Adrenal gland (tissue), 5 donors: Measurements from ENCODE around the gene FMNL2.

Experiments
- POLR2A ChIP-seq, 2 donors: fragments of 450-650 bp; IDR thresholded peaks; one replicate each; pipeline ENCODE4 v1.6.1; 2017; ENCODE audit warnings: antibody characterized with exemption in 2 of 2, mild to moderate bottlenecking in 2 of 2, moderate library complexity in 1 of 2
- TF ChIP-seq, protein P1 (sequence below), 6 experiments: fragments of 450-650 bp in 4 of 6; fragments of 200-600 bp in 2 of 6; sonication (generic) in 1 of 6; IDR thresholded peaks; 1 replicate in 5 of 6; 2 replicates in 1 of 6; pipeline versions ENCODE4 v1.5.1 to v1.8.0; 2016 to 2021; ENCODE audit warnings: antibody characterized with exemption in 6 of 6, mild to moderate bottlenecking in 2 of 6, moderate library complexity in 1 of 6
- donor health status: DM: no; HTN: no; CAD: no.

DNA sequence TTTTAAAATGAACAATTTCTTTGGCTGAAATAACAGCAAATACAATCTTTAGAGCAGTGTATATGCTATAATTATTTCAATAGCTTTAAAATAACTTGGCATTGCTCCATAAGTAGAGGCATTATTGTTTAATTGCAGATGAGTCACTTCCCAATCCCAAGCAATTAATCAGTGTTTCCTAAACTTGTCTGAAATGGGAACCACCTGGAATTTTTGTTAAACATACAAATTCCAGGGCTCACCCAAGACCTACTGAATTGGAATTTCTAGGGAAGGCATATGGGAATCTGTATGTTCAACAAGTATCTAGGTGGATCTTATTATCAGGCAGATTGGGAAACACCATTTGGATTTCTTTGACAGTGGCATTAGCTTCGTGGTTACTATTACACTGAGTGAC lies 27.1 kb upstream of the FMNL2 start:
- TF ChIP-seq, protein P1, sequence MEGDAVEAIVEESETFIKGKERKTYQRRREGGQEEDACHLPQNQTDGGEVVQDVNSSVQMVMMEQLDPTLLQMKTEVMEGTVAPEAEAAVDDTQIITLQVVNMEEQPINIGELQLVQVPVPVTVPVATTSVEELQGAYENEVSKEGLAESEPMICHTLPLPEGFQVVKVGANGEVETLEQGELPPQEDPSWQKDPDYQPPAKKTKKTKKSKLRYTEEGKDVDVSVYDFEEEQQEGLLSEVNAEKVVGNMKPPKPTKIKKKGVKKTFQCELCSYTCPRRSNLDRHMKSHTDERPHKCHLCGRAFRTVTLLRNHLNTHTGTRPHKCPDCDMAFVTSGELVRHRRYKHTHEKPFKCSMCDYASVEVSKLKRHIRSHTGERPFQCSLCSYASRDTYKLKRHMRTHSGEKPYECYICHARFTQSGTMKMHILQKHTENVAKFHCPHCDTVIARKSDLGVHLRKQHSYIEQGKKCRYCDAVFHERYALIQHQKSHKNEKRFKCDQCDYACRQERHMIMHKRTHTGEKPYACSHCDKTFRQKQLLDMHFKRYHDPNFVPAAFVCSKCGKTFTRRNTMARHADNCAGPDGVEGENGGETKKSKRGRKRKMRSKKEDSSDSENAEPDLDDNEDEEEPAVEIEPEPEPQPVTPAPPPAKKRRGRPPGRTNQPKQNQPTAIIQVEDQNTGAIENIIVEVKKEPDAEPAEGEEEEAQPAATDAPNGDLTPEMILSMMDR (IDR thresholded peaks at IDR 0.05): no peak
- no peak for TF ChIP-seq POLR2A (IDR thresholded peaks at IDR 0.05)
